Hematopoietic multipotent progenitor cell (in vitro differentiated cells): ENCODE measurements around the gene NOS1AP. TPM values are rescaled to one million over a fixed set of nuclear protein-coding genes. Genes with fewer than 3 reads are reported as not detected.

Source experiments
- small RNA-seq: library from RNA; depleted of rRNA; stranded (forward); fragments of <200 nt; gene quantifications from one replicate; pipeline ENCODE3, GENCODE V24; 2012
- total RNA-seq: library from RNA; depleted of rRNA; stranded (reverse); fragments of >200 nt; gene quantifications from one replicate; pipeline ENCODE4 v1.2.3, GENCODE V29; 2012

NOS1AP gene
- total RNA-seq, 1 donor: under 0.01 TPM

Small RNAs within 50 kb of the gene (small RNA-seq; reads per million reads assigned to genes)
- not detected for gene MIR4654
- not detected for gene MIR556
- not detected for gene RNA5SP61

Other genes starting within 250 kb of the NOS1AP start
- 1.1 TPM for gene OLFML2B, start 45.8 kb upstream of the NOS1AP start, total RNA-seq